AG09309 (cell line): Measurements from ENCODE around the gene OR12D1.

Experiments
- DNase-seq: peaks from one replicate; pipeline ENCODE4 v3.0.0-alpha.2; 2010; ENCODE audit warnings: low read depth
- H3K4me3 ChIP-seq: 2 replicates; pipeline ENCODE4 v1.5.1; 2011; ENCODE audit warnings: mild to moderate bottlenecking, low read depth, low read length, moderate library complexity; ENCODE audit not compliant: control insufficient read depth
- TF ChIP-seq, protein P1 (sequence below): IDR thresholded peaks from 2 replicates; pipeline ENCODE4 v1.5.1; 2011; ENCODE audit warnings: mild to moderate bottlenecking, low read depth, low read length, inconsistent platforms; ENCODE audit not compliant: insufficient read depth, control insufficient read depth; ENCODE audit errors: missing control alignments

Gene OR12D1

DNA sequence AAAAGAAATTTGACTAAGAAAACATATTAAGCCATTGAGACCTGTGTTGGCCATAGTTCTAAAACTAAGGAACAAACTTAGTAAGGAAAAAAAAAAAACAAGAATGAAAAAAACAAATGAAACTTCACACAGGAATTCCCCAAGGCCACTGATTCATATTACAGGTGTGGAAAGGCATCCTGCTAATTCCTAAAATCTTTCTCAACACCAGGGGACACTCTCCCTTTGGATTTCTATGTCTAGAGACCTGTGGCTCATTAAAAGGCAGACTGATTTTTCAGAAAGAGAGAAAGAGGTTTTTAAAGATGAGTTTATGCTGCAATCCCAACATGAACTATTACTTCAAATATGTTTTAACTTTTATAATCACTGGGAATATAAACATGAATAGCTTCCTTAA lies at the start of gene OR12D1:
OR12D1 (plus strand) TSS at position 341 of the 400 bp plus-strand sequence.
- no peak within 1 kb of the TSS for H3K4me3 ChIP-seq
- TF ChIP-seq, protein P1, sequence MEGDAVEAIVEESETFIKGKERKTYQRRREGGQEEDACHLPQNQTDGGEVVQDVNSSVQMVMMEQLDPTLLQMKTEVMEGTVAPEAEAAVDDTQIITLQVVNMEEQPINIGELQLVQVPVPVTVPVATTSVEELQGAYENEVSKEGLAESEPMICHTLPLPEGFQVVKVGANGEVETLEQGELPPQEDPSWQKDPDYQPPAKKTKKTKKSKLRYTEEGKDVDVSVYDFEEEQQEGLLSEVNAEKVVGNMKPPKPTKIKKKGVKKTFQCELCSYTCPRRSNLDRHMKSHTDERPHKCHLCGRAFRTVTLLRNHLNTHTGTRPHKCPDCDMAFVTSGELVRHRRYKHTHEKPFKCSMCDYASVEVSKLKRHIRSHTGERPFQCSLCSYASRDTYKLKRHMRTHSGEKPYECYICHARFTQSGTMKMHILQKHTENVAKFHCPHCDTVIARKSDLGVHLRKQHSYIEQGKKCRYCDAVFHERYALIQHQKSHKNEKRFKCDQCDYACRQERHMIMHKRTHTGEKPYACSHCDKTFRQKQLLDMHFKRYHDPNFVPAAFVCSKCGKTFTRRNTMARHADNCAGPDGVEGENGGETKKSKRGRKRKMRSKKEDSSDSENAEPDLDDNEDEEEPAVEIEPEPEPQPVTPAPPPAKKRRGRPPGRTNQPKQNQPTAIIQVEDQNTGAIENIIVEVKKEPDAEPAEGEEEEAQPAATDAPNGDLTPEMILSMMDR: no peak
- no peak for DNase-seq

DNA sequence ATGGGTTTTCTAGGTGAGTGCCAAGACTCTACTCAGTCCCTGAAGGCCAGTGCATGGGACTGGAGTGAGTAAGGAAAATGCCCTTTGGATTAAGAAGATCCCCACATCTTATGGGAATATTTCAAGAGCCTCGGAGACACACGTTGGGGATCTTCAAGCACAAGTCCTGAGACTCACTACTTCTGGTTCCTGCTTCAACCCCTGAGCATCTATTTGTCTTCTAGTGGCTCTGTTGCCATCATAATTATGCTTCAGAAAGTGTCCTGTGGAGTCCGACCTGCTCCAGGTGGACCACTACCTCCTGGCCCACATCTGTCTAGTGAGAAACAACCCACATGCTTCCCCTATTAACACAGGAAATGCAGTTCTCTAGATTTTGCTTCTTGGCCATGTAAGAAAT lies 46.0 kb upstream of the OR12D1 start, which contains the start of gene OR5V1:
OR5V1 (minus strand) TSS at position 101 of the 400 bp plus-strand sequence. CDS start 12,670 bp downstream, outside the sequence.
- DNase-seq: no peak
- TF ChIP-seq, protein P1: no peak
- no peak within 1 kb of the TSS for H3K4me3 ChIP-seq

DNA sequence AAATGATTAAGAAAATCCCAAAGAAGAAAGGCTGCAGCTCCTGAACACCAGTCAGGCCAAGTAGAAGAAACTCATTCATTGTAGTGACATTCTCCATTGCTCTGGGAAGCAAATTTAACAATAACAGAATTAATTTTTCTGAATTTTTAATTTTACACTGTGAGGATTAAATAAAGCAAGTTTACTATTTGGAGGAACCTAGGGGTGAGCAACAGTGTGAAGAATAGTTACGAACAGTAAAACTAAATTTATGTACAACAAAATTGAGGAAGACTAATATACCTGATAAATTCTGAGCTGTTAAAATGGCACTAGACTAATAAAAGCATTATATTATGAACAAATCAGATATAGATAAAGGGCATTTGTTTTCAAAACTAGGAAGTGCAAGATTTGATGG lies 39.5 kb upstream of the OR12D1 start, which contains the start of gene OR12D3:
OR12D3 (minus strand) TSS at position 101 of the 400 bp plus-strand sequence; CDS start at position 97, 4 bp downstream.
- TF ChIP-seq, protein P1: no peak
- no peak within 1 kb of the TSS for H3K4me3 ChIP-seq
- DNase-seq: no peak

DNA sequence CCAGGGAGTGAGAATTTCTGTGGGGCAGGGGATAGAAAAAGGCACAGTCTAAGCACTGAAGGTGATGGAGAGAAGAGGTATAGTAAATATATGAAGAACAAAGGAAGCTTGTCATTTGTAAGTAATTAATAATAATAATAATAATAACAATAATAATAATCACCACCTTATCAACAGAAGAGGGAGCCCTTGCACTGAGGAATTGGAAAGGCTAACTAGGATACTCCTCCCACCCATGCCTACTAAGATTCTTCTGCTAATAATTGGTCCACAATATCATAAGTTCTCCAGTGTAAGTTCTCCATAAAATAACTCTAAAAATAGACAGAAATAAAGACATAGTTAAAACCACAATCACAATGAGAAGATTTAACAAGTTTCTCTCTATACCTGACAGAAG lies 38.7 kb upstream of the OR12D1 start:
- no peak overlapping the region for H3K4me3 ChIP-seq
- no peak for DNase-seq
- TF ChIP-seq, protein P1: no peak

DNA sequence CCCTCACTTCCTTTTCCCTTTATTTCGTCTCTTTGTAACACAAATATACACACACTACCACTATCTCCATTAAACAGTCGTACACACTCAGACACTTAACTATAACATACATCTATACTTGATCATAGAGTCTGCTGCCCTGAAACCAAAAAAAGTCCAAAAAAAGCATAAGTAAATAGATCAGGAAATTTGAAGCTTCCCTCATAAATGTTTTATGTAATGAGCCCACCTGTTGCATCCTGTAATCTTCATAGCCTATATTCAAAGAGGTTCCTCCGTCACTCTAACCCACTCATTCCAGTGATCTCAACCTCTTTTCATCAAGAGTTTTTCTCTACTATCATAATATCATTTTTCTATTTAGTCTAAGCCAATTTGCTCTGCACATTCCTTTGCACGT lies 26.2 kb upstream of the OR12D1 start:
- no peak for DNase-seq
- no peak overlapping the region for H3K4me3 ChIP-seq
- TF ChIP-seq, protein P1: no peak

DNA sequence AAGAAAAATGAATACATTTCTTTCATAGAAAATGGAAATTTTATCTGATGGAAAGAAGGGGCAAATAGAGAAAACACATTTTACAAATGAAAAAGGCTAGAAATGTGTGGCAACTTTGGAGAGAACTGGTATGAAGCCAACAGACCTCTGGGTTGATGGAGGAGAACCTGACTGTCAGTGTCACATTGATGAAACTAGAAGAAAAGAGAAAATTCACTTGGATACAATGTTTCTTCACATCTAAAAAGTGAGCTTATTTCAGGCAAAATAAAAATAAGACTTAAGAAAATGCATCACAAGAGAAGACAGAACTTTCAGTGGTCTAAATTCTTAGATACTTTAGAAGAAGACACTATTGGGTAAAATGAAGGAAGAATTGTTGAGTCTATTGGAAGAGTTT lies 19.4 kb upstream of the OR12D1 start, which contains the start of gene OR12D2:
OR12D2 (plus strand) TSS at position 301 of the 400 bp plus-strand sequence. CDS start 1,069 bp downstream, outside the sequence.
- TF ChIP-seq, protein P1: no peak
- H3K4me3 ChIP-seq: no peak within 1 kb of the TSS
- DNase-seq: no peak
